H1 (cell line): Measurements from ENCODE around the gene NDUFS4. TPM values are rescaled to one million over a fixed set of nuclear protein-coding genes. Genes with fewer than 3 reads are reported as not detected.

Source experiments
- CTCF ChIA-PET: fragments of 300-600 bp; sonication (Branson Sonifier 250); formaldehyde crosslinking; loops from one replicate; lab custom pipeline; 2021; ENCODE audit not compliant: partially characterized antibody; lab: Charles Lee
- POLR2A ChIA-PET: fragments of 300-600 bp; sonication (Branson Sonifier 250); formaldehyde crosslinking; loops from one replicate; lab custom pipeline; 2021; ENCODE audit warnings: inconsistent platforms; ENCODE audit not compliant: partially characterized antibody; lab: Charles Lee
- DNase-seq, 2 experiments: peaks; one replicate each; pipeline versions ENCODE4 v3.0.0 to v3.0.0-alpha.2; 2010 to 2022; ENCODE audit warnings: low spot score in 2 of 2, low read depth in 1 of 2, mixed read lengths in 1 of 2
- FAIRE-seq: peaks from 2 replicates; lab custom pipeline; 2011; peaks lifted over from hg19 to GRCh38; lab: Jason Lieb, UNC
- H2AFZ ChIP-seq: 2 replicates; pipeline ENCODE4 v1.8.1; 2012; ENCODE audit warnings: low read length, inconsistent platforms
- H2AK5ac ChIP-seq: 2 replicates; pipeline ENCODE4 v1.6.1; 2013; ENCODE audit warnings: low read depth, low read length
- H2BK120ac ChIP-seq: replicated peaks from 2 replicates; pipeline ENCODE3; 2013; ENCODE audit warnings: low read depth, low read length, inconsistent platforms
- H2BK12ac ChIP-seq: 2 replicates; pipeline ENCODE4 v1.6.1; 2013; ENCODE audit warnings: low read depth, low read length
- H2BK15ac ChIP-seq: 2 replicates; pipeline ENCODE4 v1.6.1; 2013; ENCODE audit warnings: low read length
- H2BK20ac ChIP-seq: 2 replicates; pipeline ENCODE4 v1.6.1; 2013; ENCODE audit warnings: low read length
- H2BK5ac ChIP-seq: 2 replicates; pipeline ENCODE4 v1.6.1; 2013; ENCODE audit warnings: low read depth, low read length
- H3K14ac ChIP-seq: 2 replicates; pipeline ENCODE4 v1.6.1; 2013; ENCODE audit warnings: inconsistent platforms; ENCODE audit not compliant: insufficient read length
- H3K18ac ChIP-seq: 2 replicates; pipeline ENCODE4 v1.6.1; 2013; ENCODE audit warnings: low read length; ENCODE audit errors: extremely low read depth
- H3K23ac ChIP-seq: 2 replicates; pipeline ENCODE4 v1.6.1; 2013; ENCODE audit warnings: inconsistent platforms; ENCODE audit not compliant: insufficient read length
- H3K23me2 ChIP-seq: 2 replicates; pipeline ENCODE4 v1.6.1; 2013; ENCODE audit warnings: low read depth, low read length
- H3K27ac ChIP-seq: 2 replicates; pipeline ENCODE4 v1.6.1; 2011; ENCODE audit warnings: low read depth, low read length, inconsistent platforms
- H3K27me3 ChIP-seq, 4 experiments: replicated peaks in 1 of 4; 1 replicate in 1 of 4; 2 replicates in 3 of 4; pipeline versions ENCODE4 v1.6.1 to v1.8.1; 2011 to 2013; ENCODE audit warnings: low read length in 3 of 4, mild to moderate bottlenecking in 3 of 4, inconsistent platforms in 2 of 4, mixed read lengths in 2 of 4, moderate library complexity in 1 of 4; ENCODE audit not compliant: control insufficient read depth in 3 of 4, insufficient read depth in 3 of 4; ENCODE audit errors: extremely low read depth in 1 of 4
- H3K36me3 ChIP-seq, 4 experiments: 2 replicates each; pipeline versions ENCODE4 v1.6.1 to v1.8.1; 2011 to 2013; ENCODE audit warnings: mild to moderate bottlenecking in 4 of 4, low read length in 3 of 4, moderate library complexity in 2 of 4, control low read depth in 1 of 4, inconsistent platforms in 1 of 4; ENCODE audit not compliant: insufficient read depth in 4 of 4, control insufficient read depth in 2 of 4
- H3K4ac ChIP-seq: replicated peaks from 2 replicates; pipeline ENCODE3; 2013; ENCODE audit warnings: low read length, low read depth, mixed read lengths, inconsistent platforms; ENCODE audit not compliant: insufficient read length
- H3K4me1 ChIP-seq, 4 experiments: replicated peaks in 1 of 4; 1 replicate in 1 of 4; 2 replicates in 3 of 4; pipeline versions ENCODE4 v1.6.1 to v1.8.1; 2011 to 2013; ENCODE audit warnings: low read length in 3 of 4, inconsistent platforms in 2 of 4, mixed read lengths in 1 of 4; ENCODE audit not compliant: insufficient read depth in 4 of 4, control insufficient read depth in 3 of 4
- H3K4me2 ChIP-seq, 2 experiments: 2 replicates each; pipeline versions ENCODE4 v1.6.1 to v1.8.1; 2011 to 2013; ENCODE audit warnings: low read depth in 2 of 2, low read length in 2 of 2, control low read depth in 1 of 2, inconsistent platforms in 1 of 2, mild to moderate bottlenecking in 1 of 2; ENCODE audit not compliant: insufficient read depth in 1 of 2
- H3K4me3 ChIP-seq, 4 experiments: fragments of 200-600, 300-600 bp in 1 of 4; sonication (generic), shearing (Covaris generic), sonication (Bioruptor Twin) in 1 of 4; 2 replicates each; pipeline versions ENCODE4 v1.5.1 to v1.8.1; 2011 to 2016; ENCODE audit warnings: low read length in 4 of 4, low read depth in 3 of 4, control low read depth in 2 of 4, inconsistent platforms in 2 of 4, mild to moderate bottlenecking in 2 of 4, mixed read lengths in 1 of 4, moderate library complexity in 1 of 4; ENCODE audit not compliant: insufficient read depth in 2 of 4; ENCODE audit errors: extremely low read depth in 1 of 4
- H3K56ac ChIP-seq: replicated peaks from 2 replicates; pipeline ENCODE3; 2013; ENCODE audit warnings: low read depth, mild to moderate bottlenecking, mixed read lengths, low read length, inconsistent platforms; ENCODE audit not compliant: insufficient read length
- H3K79me1 ChIP-seq: 2 replicates; pipeline ENCODE4 v1.6.1; 2013; ENCODE audit warnings: low read depth, low read length, control low read depth
- H3K79me2 ChIP-seq, 2 experiments: 2 replicates each; pipeline versions ENCODE4 v1.6.1 to v1.8.1; 2012 to 2013; ENCODE audit warnings: low read length in 2 of 2, mild to moderate bottlenecking in 2 of 2, inconsistent platforms in 1 of 2; ENCODE audit not compliant: insufficient read depth in 2 of 2, control insufficient read depth in 1 of 2
- H3K9ac ChIP-seq, 4 experiments: replicated peaks in 1 of 4; 1 replicate in 1 of 4; 2 replicates in 3 of 4; pipeline versions ENCODE4 v1.6.1 to v1.8.1; 2011 to 2013; ENCODE audit warnings: low read depth in 3 of 4, low read length in 3 of 4, control low read depth in 2 of 4, mild to moderate bottlenecking in 2 of 4, moderate library complexity in 2 of 4, inconsistent platforms in 1 of 4; ENCODE audit errors: extremely low read depth in 1 of 4
- H3K9me3 ChIP-seq, 2 experiments: 2 replicates each; pipeline versions ENCODE4 v1.6.1 to v1.8.1; 2012 to 2013; ENCODE audit warnings: mild to moderate bottlenecking in 2 of 2, moderate library complexity in 2 of 2, control low read depth in 1 of 2, inconsistent platforms in 1 of 2, low read depth in 1 of 2, low read length in 1 of 2, mixed read lengths in 1 of 2; ENCODE audit not compliant: insufficient read depth in 2 of 2
- H4K20me1 ChIP-seq, 2 experiments: replicated peaks in 1 of 2; 2 replicates each; pipeline versions ENCODE3 to v1.8.1; 2011 to 2013; ENCODE audit warnings: inconsistent platforms in 2 of 2, low read length in 2 of 2, mild to moderate bottlenecking in 1 of 2; ENCODE audit not compliant: insufficient read depth in 2 of 2, control insufficient read depth in 1 of 2
- H4K5ac ChIP-seq: 2 replicates; pipeline ENCODE4 v1.6.1; 2013; ENCODE audit warnings: low read length, low read depth, mixed read lengths, inconsistent platforms; ENCODE audit not compliant: insufficient read length
- H4K8ac ChIP-seq: 2 replicates; pipeline ENCODE4 v1.8.0; 2013; ENCODE audit warnings: mild to moderate bottlenecking, moderate library complexity, low read length, inconsistent platforms; ENCODE audit not compliant: insufficient read depth; ENCODE audit errors: extremely low read depth
- H4K91ac ChIP-seq: replicated peaks from 2 replicates; pipeline ENCODE3; 2013; ENCODE audit warnings: low read length, mixed read lengths, inconsistent platforms; ENCODE audit not compliant: insufficient read length
- SIRT6 ChIP-seq: IDR thresholded peaks from one replicate; pipeline ENCODE4 v1.7.1; 2012; ENCODE audit warnings: low read length, inconsistent platforms
- TCF12 ChIP-seq: IDR thresholded peaks from 2 replicates; pipeline ENCODE4 v1.6.1; 2011; ENCODE audit warnings: low read depth, mild to moderate bottlenecking, low read length
- polyA plus RNA-seq, 7 experiments: library from polyadenylated mRNA; depleted of rRNA in 3 of 7; stranded (reverse) in 5 of 7; unstranded in 2 of 7; fragments of >200 nt in 5 of 7; fragments of 200-250 nt in 2 of 7; gene quantifications; 1 replicate in 5 of 7; 2 replicates in 1 of 7; 4 replicates in 1 of 7; pipeline versions ENCODE4 v1.2.1 to v1.2.3, GENCODE V29; 2011 to 2013; ENCODE audit warnings: missing spikeins in 2 of 7, mixed read lengths in 2 of 7
- total RNA-seq: library from RNA; stranded (reverse); fragmentation: NEBNext Ultra II Directional; extraction: Animal tissue kit (Norgen Biotek cat#: 25700); gene quantifications from 2 replicates; pipeline ENCODE4 v1.2.1, GENCODE V29; 2021

Gene NDUFS4
- total and polyA plus RNA-seq, 2 of the 8 experiments (the other 6 are each of a cell fraction or from before 2014, with no cell fraction given), result 74.6 to 75.9 TPM

DNA sequence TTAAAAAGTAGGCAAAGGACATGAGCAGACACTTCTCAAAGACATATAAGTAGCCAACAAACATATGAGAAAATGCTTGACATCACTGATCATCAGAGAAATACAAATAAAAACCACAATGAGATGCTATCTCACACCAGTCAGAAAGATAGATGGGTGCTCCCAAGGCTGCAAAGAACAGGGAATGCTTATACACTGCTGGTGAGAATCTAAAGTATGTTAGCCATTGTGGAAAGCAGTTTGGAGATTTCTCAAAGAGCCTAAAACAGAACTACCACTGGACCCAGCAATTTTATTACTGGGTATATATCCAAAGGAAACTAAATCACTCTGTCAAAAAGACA lies 154.2 kb downstream of the NDUFS4 start:
- Histone ChIP-seq H2BK120ac (no peak overlapping the region), H3K56ac (no peak overlapping the region)
- TF ChIP-seq SIRT6, result no peak
- TF ChIP-seq TCF12, result no peak
- TF ChIP-seq, all 59 proteins: peak for 0
- H3K23ac ChIP-seq, result no peak overlapping the region
- no peak overlapping the region for H3K27ac ChIP-seq
- no peak overlapping the region for H4K5ac ChIP-seq
- no peak overlapping the region for H3K9ac ChIP-seq
- H3K4me1 ChIP-seq, result no peaks in the 10 kb centered on the region
- H3K36me3 ChIP-seq, result no peaks in the 10 kb centered on the region
- no peaks in the 10 kb centered on the region for H4K20me1 ChIP-seq
- ChIA-PET POLR2A (no interaction called here), CTCF (no interaction called here)
- H4K91ac ChIP-seq, result no peak overlapping the region
- no peaks in the 10 kb centered on the region for H3K79me1 ChIP-seq
- FAIRE-seq (no peak), DNase-seq (no peak)
- no peaks in the 10 kb centered on the region for H3K23me2 ChIP-seq
- H2BK20ac ChIP-seq, result no peak overlapping the region
- no peak overlapping the region for H3K18ac ChIP-seq
- H3K79me2 ChIP-seq, result no peaks in the 10 kb centered on the region
- H3K9me3 ChIP-seq, result peaks cover 0 to 3% of the 10 kb centered on the region in 2 experiments; a peak in 1 of 4 replicates
- no peaks in the 10 kb centered on the region for H3K27me3 ChIP-seq
- no peak overlapping the region for H3K4me2 ChIP-seq
- no peak overlapping the region for H3K4ac ChIP-seq
- H4K8ac ChIP-seq, result no peak overlapping the region
- no peak overlapping the region for H2AFZ ChIP-seq
- H2BK12ac ChIP-seq, result no peak overlapping the region
- no peak overlapping the region for H3K14ac ChIP-seq
- no peak overlapping the region for H3K4me3 ChIP-seq
- H2BK15ac ChIP-seq, result no peak overlapping the region
- no peak overlapping the region for H2BK5ac ChIP-seq
- no peak overlapping the region for H2AK5ac ChIP-seq
